ENCODE measurements around the gene MTTP.

DNA sequence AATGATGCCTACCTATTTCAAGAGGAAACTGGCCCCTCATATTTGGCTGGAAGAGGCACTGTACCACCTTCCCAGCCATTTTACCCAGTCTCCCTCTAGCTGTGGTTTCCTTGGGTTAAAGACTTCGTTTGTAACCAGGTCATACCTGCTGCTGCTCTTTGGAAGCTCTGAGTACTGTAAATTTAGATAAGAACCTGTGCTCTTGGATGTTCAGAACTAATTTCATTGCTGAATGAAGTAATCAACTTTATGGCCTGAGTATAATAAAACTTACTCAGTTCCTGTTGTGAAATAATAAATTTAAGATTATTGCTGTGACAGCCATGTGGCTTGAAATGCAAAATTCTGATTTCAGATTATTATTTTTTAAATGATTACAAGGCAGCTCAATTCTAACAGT is 12.2 kb downstream of the MTTP start:
- TF ChIP-seq, protein P1, sequence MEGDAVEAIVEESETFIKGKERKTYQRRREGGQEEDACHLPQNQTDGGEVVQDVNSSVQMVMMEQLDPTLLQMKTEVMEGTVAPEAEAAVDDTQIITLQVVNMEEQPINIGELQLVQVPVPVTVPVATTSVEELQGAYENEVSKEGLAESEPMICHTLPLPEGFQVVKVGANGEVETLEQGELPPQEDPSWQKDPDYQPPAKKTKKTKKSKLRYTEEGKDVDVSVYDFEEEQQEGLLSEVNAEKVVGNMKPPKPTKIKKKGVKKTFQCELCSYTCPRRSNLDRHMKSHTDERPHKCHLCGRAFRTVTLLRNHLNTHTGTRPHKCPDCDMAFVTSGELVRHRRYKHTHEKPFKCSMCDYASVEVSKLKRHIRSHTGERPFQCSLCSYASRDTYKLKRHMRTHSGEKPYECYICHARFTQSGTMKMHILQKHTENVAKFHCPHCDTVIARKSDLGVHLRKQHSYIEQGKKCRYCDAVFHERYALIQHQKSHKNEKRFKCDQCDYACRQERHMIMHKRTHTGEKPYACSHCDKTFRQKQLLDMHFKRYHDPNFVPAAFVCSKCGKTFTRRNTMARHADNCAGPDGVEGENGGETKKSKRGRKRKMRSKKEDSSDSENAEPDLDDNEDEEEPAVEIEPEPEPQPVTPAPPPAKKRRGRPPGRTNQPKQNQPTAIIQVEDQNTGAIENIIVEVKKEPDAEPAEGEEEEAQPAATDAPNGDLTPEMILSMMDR (IDR thresholded peaks at IDR 0.05): no peak
- TF ChIP-seq EZH2 (IDR thresholded peaks at IDR 0.05; ENCODE audit: borderline replicate concordance, insufficient read depth, low read depth, low read length, poor library complexity, severe bottlenecking): no peak
